SK-N-SH (cell line): ENCODE data around the gene EXOC6.

Experiments
- CHD2 ChIP-seq: fragments of 150-350 bp; IDR thresholded peaks from 2 replicates; pipeline ENCODE4 v1.6.1; 2018; ENCODE audit warnings: low read length; ENCODE audit not compliant: partially characterized antibody
- EP300 ChIP-seq, 2 experiments: IDR thresholded peaks; 2 replicates each; pipeline versions ENCODE4 v1.4.0 to v1.6.1; 2012; ENCODE audit warnings: borderline replicate concordance in 1 of 2, low read depth in 1 of 2, low read length in 1 of 2
- GABPA ChIP-seq: IDR thresholded peaks from 2 replicates; pipeline ENCODE4 v1.4.0; 2012; ENCODE audit warnings: low read depth, mild to moderate bottlenecking
- JUND ChIP-seq: IDR thresholded peaks from 2 replicates; pipeline ENCODE4 v1.4.0; 2012
- NRF1 ChIP-seq: IDR thresholded peaks from 2 replicates; pipeline ENCODE4 v1.6.1; 2012; ENCODE audit warnings: low read depth, mild to moderate bottlenecking, low read length
- POLR2AphosphoS5 ChIP-seq: IDR thresholded peaks from 2 replicates; pipeline ENCODE4 v1.6.1; 2012; ENCODE audit warnings: low read depth, low read length
- REST ChIP-seq: IDR thresholded peaks from 2 replicates; pipeline ENCODE4 v1.6.1; 2012; ENCODE audit warnings: mild to moderate bottlenecking, low read depth, low read length, moderate library complexity
- TEAD4 ChIP-seq: IDR thresholded peaks from 2 replicates; pipeline ENCODE4 v1.4.0; 2012; ENCODE audit warnings: mild to moderate bottlenecking, borderline replicate concordance; ENCODE audit not compliant: insufficient read depth
- USF1 ChIP-seq: IDR thresholded peaks from 2 replicates; pipeline ENCODE4 v1.4.0; 2012; ENCODE audit warnings: low read depth, borderline replicate concordance
- YY1 ChIP-seq: IDR thresholded peaks from 2 replicates; pipeline ENCODE4 v1.4.0; 2012; ENCODE audit warnings: low read depth, mild to moderate bottlenecking
- TF ChIP-seq, protein P1 (sequence below): fragments of 200-600 bp; sonication (generic); IDR thresholded peaks from 2 replicates; pipeline ENCODE4 v1.6.1; 2017; ENCODE audit warnings: antibody characterized with exemption, mild to moderate bottlenecking, moderate library complexity
- TF ChIP-seq, protein P2 (sequence below): IDR thresholded peaks from 2 replicates; pipeline ENCODE4 v1.4.0; 2012; ENCODE audit warnings: low read depth

DNA sequence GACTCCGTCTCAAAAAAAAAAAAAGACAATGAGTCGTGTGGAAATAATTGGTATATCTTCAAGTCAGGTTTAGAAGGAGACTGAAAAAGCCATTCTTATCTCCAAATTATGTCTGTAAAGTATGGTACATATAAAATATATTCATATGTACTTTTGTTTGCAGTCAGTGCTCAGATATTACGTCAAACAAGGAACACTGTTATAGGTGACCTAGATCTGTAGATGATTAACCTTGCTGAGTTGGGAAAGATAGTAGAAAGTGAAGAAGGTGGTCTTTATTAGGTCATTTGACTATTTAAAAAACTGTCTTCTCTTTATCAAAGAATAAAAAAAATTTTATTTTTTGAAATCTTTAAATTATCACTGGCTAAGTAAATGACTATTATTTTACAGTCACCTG lies 167.4 kb downstream of the EXOC6 start:
- TF ChIP-seq, protein P1, sequence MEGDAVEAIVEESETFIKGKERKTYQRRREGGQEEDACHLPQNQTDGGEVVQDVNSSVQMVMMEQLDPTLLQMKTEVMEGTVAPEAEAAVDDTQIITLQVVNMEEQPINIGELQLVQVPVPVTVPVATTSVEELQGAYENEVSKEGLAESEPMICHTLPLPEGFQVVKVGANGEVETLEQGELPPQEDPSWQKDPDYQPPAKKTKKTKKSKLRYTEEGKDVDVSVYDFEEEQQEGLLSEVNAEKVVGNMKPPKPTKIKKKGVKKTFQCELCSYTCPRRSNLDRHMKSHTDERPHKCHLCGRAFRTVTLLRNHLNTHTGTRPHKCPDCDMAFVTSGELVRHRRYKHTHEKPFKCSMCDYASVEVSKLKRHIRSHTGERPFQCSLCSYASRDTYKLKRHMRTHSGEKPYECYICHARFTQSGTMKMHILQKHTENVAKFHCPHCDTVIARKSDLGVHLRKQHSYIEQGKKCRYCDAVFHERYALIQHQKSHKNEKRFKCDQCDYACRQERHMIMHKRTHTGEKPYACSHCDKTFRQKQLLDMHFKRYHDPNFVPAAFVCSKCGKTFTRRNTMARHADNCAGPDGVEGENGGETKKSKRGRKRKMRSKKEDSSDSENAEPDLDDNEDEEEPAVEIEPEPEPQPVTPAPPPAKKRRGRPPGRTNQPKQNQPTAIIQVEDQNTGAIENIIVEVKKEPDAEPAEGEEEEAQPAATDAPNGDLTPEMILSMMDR, result no peak
- TF ChIP-seq EP300 (IDR thresholded peaks at IDR 0.05; ENCODE audit: borderline replicate concordance in 1 of 2, low read depth in 1 of 2, low read length in 1 of 2) (no peak), NRF1 (no peak), TEAD4 (no peak), REST (no peak), POLR2AphosphoS5 (no peak), USF1 (no peak), YY1 (no peak), JUND (no peak), CHD2 (no peak), GABPA (no peak)
- TF ChIP-seq, protein P2, sequence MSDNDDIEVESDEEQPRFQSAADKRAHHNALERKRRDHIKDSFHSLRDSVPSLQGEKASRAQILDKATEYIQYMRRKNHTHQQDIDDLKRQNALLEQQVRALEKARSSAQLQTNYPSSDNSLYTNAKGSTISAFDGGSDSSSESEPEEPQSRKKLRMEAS, result no peak
